ENCODE measurements around the gene TWNK.
A peak's percentile ranks its signal among the peaks of the same experiment; 100 is the strongest.

TWNK gene

GRCh38 chr10:101013365-101013825, 26.1 kb downstream of the TWNK start:
- no peak for DNase-seq

GRCh38 chr10:101014230-101014884, 27.0 kb downstream of the TWNK start:
- peak; percentile 35 for DNase-seq

- no peak for DNase-seq
These were observed 27.7 kb downstream of the TWNK start for GRCh38 chr10:101014966-101015581.

GRCh38 chr10:101015582-101015973, 28.2 kb downstream of the TWNK start:
- DNase-seq = no peak

GRCh38 chr10:101016814-101017213, 29.5 kb downstream of the TWNK start:
- no peak for DNase-seq

- no peak for DNase-seq
These were observed 30.8 kb downstream of the TWNK start for GRCh38 chr10:101018118-101018599.

- no peak for DNase-seq
These were observed 31.5 kb downstream of the TWNK start for GRCh38 chr10:101018600-101019439.

- DNase-seq = no peak
These were observed 32.0 kb downstream of the TWNK start for GRCh38 chr10:101019440-101019703.

GRCh38 chr10:101020427-101021075, 33.2 kb downstream of the TWNK start:
- DNase-seq = no peak

GRCh38 chr10:101021239-101021638, 33.9 kb downstream of the TWNK start:
- DNase-seq = no peak

- DNase-seq = no peak
These were observed 34.4 kb downstream of the TWNK start for GRCh38 chr10:101021692-101022251.

GRCh38 chr10:101022967-101023705, 35.8 kb downstream of the TWNK start:
- DNase-seq = no peak

GRCh38 chr10:101027106-101027720, 39.9 kb downstream of the TWNK start:
- no peak for DNase-seq

GRCh38 chr10:101028446-101029337, 41.3 kb downstream of the TWNK start:
- no peak for DNase-seq

- DNase-seq = no peak
These were observed 42.4 kb downstream of the TWNK start for GRCh38 chr10:101029520-101030295.

- DNase-seq = no peak
These were observed 43.3 kb downstream of the TWNK start for GRCh38 chr10:101030496-101031127.

- DNase-seq = peak; percentile 70
These were observed 43.9 kb downstream of the TWNK start, which contains the start of the genes PDZD7 and SFXN3 for GRCh38 chr10:101031128-101031795. Gene PDZD7 (minus strand): TSS chr10:101031129. CDS start chr10:101030219, 910 bp downstream. Gene SFXN3 (plus strand): TSS chr10:101031234. CDS start chr10:101034695, 3,461 bp downstream.

GRCh38 chr10:101031796-101032636, 44.7 kb downstream of the TWNK start:
- DNase-seq = peak; percentile 35

All from NCI-H1105 (cell line).